Measurements from ENCODE around the gene GMDS. TPM values are rescaled to one million over a fixed set of nuclear protein-coding genes. Genes with fewer than 3 reads are reported as not detected.

GMDS gene
- total and polyA plus RNA-seq, 2 experiments from 2014 or later: 6.3 to 17.7 TPM

GRCh38 chr6:1890987-1891386 lies 354.4 kb downstream of the GMDS start:
- no peak for TF ChIP-seq CTCF (IDR thresholded peaks at IDR 0.05; ENCODE audit: low read depth, low read length)
- no peaks in the 10 kb centered on the region for H3K9me3 ChIP-seq (ENCODE audit: low read depth)
- no peak overlapping the region for H3K27ac ChIP-seq
- H3K4me1 ChIP-seq (ENCODE audit: low read depth): no peaks in the 10 kb centered on the region
- H3K36me3 ChIP-seq: no peaks in the 10 kb centered on the region
- no peak for DNase-seq (ENCODE audit: low read depth in 1 of 2, low spot score in 1 of 2)
- H3K4me3 ChIP-seq: no peak overlapping the region
- H3K27me3 ChIP-seq: no peaks in the 10 kb centered on the region

DNA sequence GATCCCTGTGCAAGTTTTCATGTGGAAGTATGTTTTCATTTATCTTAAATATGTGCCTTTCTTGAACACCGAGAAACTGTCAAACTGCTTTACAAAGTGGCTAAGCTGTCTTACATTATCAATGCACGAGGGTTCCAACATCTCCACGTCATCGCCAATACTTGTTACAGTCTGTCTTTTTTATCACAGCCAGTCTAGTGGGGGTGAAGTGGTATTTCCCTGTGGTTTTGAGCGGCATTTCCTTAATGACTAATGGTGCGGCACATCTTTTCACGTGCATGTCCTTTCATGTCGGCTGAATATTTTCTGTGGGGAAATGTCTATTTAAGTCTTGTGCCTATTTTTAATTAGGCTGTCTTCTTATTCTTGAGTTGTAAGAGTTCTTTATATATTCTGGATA lies 355.3 kb downstream of the GMDS start:
- Histone ChIP-seq H3K4me3 (no peak overlapping the region), H3K27me3 (no peaks in the 10 kb centered on the region), H3K36me3 (no peaks in the 10 kb centered on the region), H3K27ac (no peak overlapping the region), H3K4me1 (ENCODE audit: low read depth) (peaks cover 6% of the 10 kb centered on the region), H3K9me3 (ENCODE audit: low read depth) (no peaks in the 10 kb centered on the region)
- peak in 1 of 2 donors; percentile 68 for DNase-seq (ENCODE audit: low read depth in 1 of 2, low spot score in 1 of 2)
- no peak for TF ChIP-seq CTCF (IDR thresholded peaks at IDR 0.05; ENCODE audit: low read depth, low read length)

DNA sequence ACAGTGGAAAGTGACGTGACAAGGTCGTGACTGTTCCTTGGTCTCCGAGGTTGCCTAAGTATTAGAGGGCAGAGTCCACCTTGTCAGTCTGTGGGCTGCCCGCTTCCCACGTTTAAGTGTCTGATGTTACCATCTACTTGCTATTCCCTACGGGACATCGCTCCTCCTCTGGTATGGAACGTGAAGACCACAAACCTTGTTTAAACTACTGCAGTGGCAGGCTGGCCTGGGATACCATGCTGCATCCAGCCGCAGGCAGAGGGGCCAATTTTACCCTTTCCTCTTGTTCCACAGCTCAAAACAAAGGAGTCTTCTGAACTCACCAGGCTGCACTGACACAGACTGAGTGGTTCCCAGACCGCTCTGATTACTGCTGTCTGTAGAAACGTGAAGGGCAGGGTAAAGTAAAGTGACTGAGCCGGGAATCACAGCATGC lies 359.8 kb downstream of the GMDS start:
- peak in 1 of 2 donors; percentile 15 for DNase-seq (ENCODE audit: low read depth in 1 of 2, low spot score in 1 of 2)
- no peak for TF ChIP-seq CTCF (IDR thresholded peaks at IDR 0.05; ENCODE audit: low read depth, low read length)
- H3K27ac ChIP-seq: no peak overlapping the region
- no peak overlapping the region for H3K4me3 ChIP-seq
- peaks cover 6% of the 10 kb centered on the region for H3K4me1 ChIP-seq (ENCODE audit: low read depth)
- H3K36me3 ChIP-seq: no peaks in the 10 kb centered on the region
- H3K27me3 ChIP-seq: peaks cover 8% of the 10 kb centered on the region
- H3K9me3 ChIP-seq (ENCODE audit: low read depth): no peaks in the 10 kb centered on the region

- Histone ChIP-seq H3K36me3 (no peaks in the 10 kb centered on the region), H3K27ac (no peak overlapping the region), H3K27me3 (peaks cover 11% of the 10 kb centered on the region), H3K4me3 (no peak overlapping the region), H3K4me1 (ENCODE audit: low read depth) (peaks cover 6% of the 10 kb centered on the region), H3K9me3 (ENCODE audit: low read depth) (no peaks in the 10 kb centered on the region)
- no peak for DNase-seq (ENCODE audit: low read depth in 1 of 2, low spot score in 1 of 2)
- TF ChIP-seq CTCF (IDR thresholded peaks at IDR 0.05; ENCODE audit: low read depth, low read length): no peak
Observed at GRCh38 chr6:1884313-1884712, 361.1 kb downstream of the GMDS start.

DNA sequence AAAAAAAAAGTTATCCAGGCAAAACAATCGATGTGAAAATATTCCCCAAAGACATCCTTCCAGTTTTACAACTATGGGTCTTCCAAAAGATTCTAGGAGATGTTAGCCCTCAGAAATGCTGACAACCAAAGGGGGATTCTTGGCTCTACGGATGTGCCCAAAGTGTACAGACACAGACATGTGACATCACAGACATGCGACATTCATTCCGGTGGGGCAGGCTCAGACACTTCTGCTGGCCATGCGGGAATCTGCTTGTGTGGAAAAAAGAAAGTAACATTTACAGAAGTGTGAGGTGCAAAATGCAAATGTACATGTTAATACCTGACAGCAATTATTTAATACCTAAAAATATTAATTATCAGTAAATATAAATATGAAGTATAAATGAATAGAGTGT lies 367.1 kb downstream of the GMDS start:
- H3K9me3 ChIP-seq (ENCODE audit: low read depth): no peaks in the 10 kb centered on the region
- DNase-seq (ENCODE audit: low read depth in 1 of 2, low spot score in 1 of 2): no peak
- H3K36me3 ChIP-seq: no peaks in the 10 kb centered on the region
- H3K4me1 ChIP-seq (ENCODE audit: low read depth): peaks cover 11% of the 10 kb centered on the region
- H3K27me3 ChIP-seq: peaks cover 28% of the 10 kb centered on the region
- H3K4me3 ChIP-seq: no peak overlapping the region
- no peak for TF ChIP-seq CTCF (IDR thresholded peaks at IDR 0.05; ENCODE audit: low read depth, low read length)
- no peak overlapping the region for H3K27ac ChIP-seq

GRCh38 chr6:1873781-1874180 lies 371.6 kb downstream of the GMDS start:
- no peaks in the 10 kb centered on the region for H3K36me3 ChIP-seq
- peaks cover 34% of the 10 kb centered on the region for H3K27me3 ChIP-seq
- H3K27ac ChIP-seq: no peak overlapping the region
- no peak for DNase-seq (ENCODE audit: low read depth in 1 of 2, low spot score in 1 of 2)
- H3K4me1 ChIP-seq (ENCODE audit: low read depth): peaks cover 48% of the 10 kb centered on the region
- H3K4me3 ChIP-seq: no peak overlapping the region
- H3K9me3 ChIP-seq (ENCODE audit: low read depth): no peaks in the 10 kb centered on the region
- no peak for TF ChIP-seq CTCF (IDR thresholded peaks at IDR 0.05; ENCODE audit: low read depth, low read length)
